Glomerular endothelial cell (primary cell): ENCODE results near the gene WWC2. TPM values are rescaled to one million over a fixed set of nuclear protein-coding genes. Genes with fewer than 3 reads are reported as not detected.
A peak's percentile ranks its signal among the peaks of the same experiment; 100 is the strongest.
"Not testable (repeated sequence)": the region's sequence is repeated elsewhere in the genome, so short reads cannot be mapped to it uniquely, and the experiment has no call there.

ENCODE experiments used
- DNase-seq: peaks from one replicate; pipeline ENCODE4 v3.0.0-alpha.2; 2011; ENCODE audit warnings: low read depth, low spot score; ENCODE audit errors: extremely low read depth
- total RNA-seq: library from RNA; depleted of rRNA; stranded (reverse); fragments of >200 nt; gene quantifications from 2 replicates; pipeline ENCODE4 v1.2.3, GENCODE V29; 2015

WWC2 gene
- total RNA-seq, 1 donor from 2014 or later = 32.0 TPM

GRCh38 chr4:183192571-183192970, 93.5 kb downstream of the WWC2 start:
- DNase-seq = no peak

GRCh38 chr4:183193730-183194338, 94.8 kb downstream of the WWC2 start:
- not testable (repeated sequence) for DNase-seq

- no peak for DNase-seq
Measured at GRCh38 chr4:183195534-183195933, 96.5 kb downstream of the WWC2 start.

- no peak for DNase-seq
Measured at GRCh38 chr4:183197140-183197539, 98.1 kb downstream of the WWC2 start.

GRCh38 chr4:183200453-183200852, 101.4 kb downstream of the WWC2 start:
- peak; percentile 66 for DNase-seq

GRCh38 chr4:183201331-183201730, 102.3 kb downstream of the WWC2 start:
- DNase-seq = no peak

- DNase-seq = no peak
Measured at GRCh38 chr4:183202523-183202922, 103.5 kb downstream of the WWC2 start.

- no peak for DNase-seq
Measured at GRCh38 chr4:183204793-183205192, 105.7 kb downstream of the WWC2 start.

GRCh38 chr4:183205193-183205592, 106.1 kb downstream of the WWC2 start:
- DNase-seq = no peak

- DNase-seq = no peak
Measured at GRCh38 chr4:183205709-183206108, 106.7 kb downstream of the WWC2 start.

- no peak for DNase-seq
Measured at GRCh38 chr4:183211533-183211932, 112.5 kb downstream of the WWC2 start.

- no peak for DNase-seq
Measured at GRCh38 chr4:183213996-183214395, 114.9 kb downstream of the WWC2 start.

- DNase-seq = no peak
Measured at GRCh38 chr4:183214912-183215488, 115.9 kb downstream of the WWC2 start.

GRCh38 chr4:183220236-183220635, 121.2 kb downstream of the WWC2 start:
- DNase-seq = no peak

GRCh38 chr4:183223053-183223452, 124.0 kb downstream of the WWC2 start:
- no peak for DNase-seq

GRCh38 chr4:183229397-183229796, 130.3 kb downstream of the WWC2 start:
- no peak for DNase-seq

- DNase-seq = no peak
Measured at GRCh38 chr4:183240581-183241321, 141.7 kb downstream of the WWC2 start.

- DNase-seq = no peak
Measured at GRCh38 chr4:183241322-183241640, 142.2 kb downstream of the WWC2 start.

- DNase-seq = no peak
Measured at GRCh38 chr4:183241721-183242151, 142.7 kb downstream of the WWC2 start.

GRCh38 chr4:183242291-183242690, 143.2 kb downstream of the WWC2 start:
- no peak for DNase-seq

GRCh38 chr4:183244019-183244418, 145.0 kb downstream of the WWC2 start:
- DNase-seq = no peak

GRCh38 chr4:183244506-183244905, 145.4 kb downstream of the WWC2 start:
- DNase-seq = no peak
